ENCODE measurements around the gene PDCD7.
"Not testable (repeated sequence)": the region's sequence is repeated elsewhere in the genome, so short reads cannot be mapped to it uniquely, and the experiment has no call there.

GRCh38 chr15:65138631-65139030 lies 5.0 kb upstream of the PDCD7 start:
- TF ChIP-seq CTCF, POLR2A (IDR thresholded peaks at IDR 0.05): not testable (repeated sequence)

Data from Peyer's patch (tissue), 4 donors.